Epithelial cell of proximal tubule (primary cell): ENCODE results near the gene COMMD10. TPM values are rescaled to one million over a fixed set of nuclear protein-coding genes. Genes with fewer than 3 reads are reported as not detected.
A peak's percentile ranks its signal among the peaks of the same experiment; 100 is the strongest.

Source experiments
- DNase-seq: peaks from one replicate; pipeline ENCODE4 v3.0.0-alpha.2; 2011; ENCODE audit warnings: low read depth
- H3K4me3 ChIP-seq: 2 replicates; pipeline ENCODE4 v1.5.1; 2011; ENCODE audit warnings: low read depth, mild to moderate bottlenecking, low read length
- total RNA-seq: library from RNA; depleted of rRNA; stranded (reverse); fragments of >200 nt; gene quantifications from 2 replicates; pipeline ENCODE4 v1.2.3, GENCODE V29; 2015
- TF ChIP-seq, protein P1 (sequence below): conservative IDR thresholded peaks from 2 replicates; pipeline ENCODE4 v1.5.1; 2012; ENCODE audit warnings: low read depth, mild to moderate bottlenecking, low read length

The COMMD10 gene
- total RNA-seq, 1 donor from 2014 or later: 32.2 TPM

DNA sequence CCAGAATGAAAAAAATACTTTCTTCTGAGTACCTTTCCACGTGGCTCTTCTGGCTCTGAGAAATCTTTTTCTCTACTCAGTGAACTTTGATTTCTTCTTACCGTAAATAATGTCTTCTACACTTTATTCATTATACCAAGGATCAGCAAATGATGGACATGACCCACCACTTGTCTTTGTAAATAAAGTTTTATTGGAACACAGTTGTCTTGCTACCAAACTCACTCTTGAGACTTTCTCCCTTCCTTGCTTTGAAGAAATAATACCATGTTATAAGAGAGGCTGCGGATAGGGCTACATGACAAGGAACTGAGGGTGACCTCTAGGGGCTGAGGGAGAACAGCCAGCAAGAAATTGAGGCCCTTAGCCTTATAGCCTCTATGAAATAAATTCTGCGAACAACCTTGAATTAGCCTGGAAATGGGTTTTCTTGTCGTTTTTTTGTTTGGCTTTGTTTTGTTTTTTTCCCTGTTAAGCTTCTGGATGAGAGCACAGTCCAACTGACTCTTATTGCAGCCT, 212.5 kb downstream of the COMMD10 start:
- no peak overlapping the region for H3K4me3 ChIP-seq
- no peak for DNase-seq
- TF ChIP-seq, protein P1, sequence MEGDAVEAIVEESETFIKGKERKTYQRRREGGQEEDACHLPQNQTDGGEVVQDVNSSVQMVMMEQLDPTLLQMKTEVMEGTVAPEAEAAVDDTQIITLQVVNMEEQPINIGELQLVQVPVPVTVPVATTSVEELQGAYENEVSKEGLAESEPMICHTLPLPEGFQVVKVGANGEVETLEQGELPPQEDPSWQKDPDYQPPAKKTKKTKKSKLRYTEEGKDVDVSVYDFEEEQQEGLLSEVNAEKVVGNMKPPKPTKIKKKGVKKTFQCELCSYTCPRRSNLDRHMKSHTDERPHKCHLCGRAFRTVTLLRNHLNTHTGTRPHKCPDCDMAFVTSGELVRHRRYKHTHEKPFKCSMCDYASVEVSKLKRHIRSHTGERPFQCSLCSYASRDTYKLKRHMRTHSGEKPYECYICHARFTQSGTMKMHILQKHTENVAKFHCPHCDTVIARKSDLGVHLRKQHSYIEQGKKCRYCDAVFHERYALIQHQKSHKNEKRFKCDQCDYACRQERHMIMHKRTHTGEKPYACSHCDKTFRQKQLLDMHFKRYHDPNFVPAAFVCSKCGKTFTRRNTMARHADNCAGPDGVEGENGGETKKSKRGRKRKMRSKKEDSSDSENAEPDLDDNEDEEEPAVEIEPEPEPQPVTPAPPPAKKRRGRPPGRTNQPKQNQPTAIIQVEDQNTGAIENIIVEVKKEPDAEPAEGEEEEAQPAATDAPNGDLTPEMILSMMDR: no peak

DNA sequence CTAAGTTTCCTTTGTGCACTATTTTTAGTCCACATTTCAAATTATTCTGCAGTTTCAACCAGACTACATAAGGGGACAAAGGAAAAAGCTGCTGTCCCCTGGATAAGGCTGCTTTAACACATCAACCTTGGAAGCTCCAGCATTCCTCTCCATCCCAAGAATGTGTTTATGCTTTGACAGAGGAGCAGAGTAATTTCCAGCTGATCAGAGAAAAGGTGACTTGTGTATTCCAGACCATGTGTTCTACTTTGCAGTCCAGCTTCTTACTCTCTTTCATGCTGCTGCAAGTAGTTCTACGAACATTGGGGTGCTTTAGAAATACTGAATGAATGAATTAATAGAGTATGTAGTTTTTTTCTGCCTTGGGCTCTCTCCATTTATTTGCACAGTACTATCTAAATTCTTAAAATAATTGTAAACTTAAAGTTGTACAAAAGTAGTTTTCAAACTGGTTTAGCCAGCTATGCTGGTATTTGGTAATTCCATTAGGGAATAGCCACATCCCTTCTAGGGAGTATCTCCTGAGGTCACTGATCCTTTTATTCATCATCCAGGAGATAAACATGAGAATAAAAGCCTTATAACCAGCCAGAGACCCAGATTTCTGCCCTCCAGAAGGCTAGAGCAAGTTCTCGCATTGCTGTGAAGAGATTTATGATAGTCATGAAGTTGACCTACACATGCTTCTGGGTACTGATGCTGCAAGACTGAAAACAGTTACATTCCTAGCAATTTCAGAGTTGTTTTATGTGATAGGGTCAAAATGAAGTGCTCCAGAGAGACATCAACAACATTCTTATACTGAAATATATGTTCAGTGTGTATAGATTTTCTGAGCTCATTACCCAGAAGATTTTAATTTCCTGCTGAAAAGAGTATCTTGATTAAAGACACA, 215.2 kb downstream of the COMMD10 start:
- TF ChIP-seq, protein P1: no peak
- no peak overlapping the region for H3K4me3 ChIP-seq
- no peak for DNase-seq

DNA sequence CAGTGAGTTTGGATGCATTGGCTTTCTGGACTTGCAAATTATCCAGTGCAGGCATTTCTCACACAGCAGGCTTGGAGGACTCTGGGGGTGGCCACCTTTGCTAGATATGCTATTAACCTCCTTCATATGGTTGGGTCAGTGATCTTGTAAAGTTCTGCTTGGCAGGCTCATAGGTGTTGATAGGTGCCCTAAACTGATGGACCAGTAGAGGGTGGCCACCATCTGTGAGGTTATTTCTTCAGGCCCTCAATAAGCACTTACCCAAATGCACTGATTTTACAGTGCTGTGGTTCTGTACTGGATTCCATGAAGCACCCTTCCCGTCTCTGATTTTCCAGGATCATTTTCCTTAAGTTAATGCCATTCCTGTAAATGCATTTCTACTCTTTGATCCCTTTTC, 216.3 kb downstream of the COMMD10 start:
- no peak for DNase-seq
- TF ChIP-seq, protein P1: peak; percentile 14
- no peak overlapping the region for H3K4me3 ChIP-seq

DNA sequence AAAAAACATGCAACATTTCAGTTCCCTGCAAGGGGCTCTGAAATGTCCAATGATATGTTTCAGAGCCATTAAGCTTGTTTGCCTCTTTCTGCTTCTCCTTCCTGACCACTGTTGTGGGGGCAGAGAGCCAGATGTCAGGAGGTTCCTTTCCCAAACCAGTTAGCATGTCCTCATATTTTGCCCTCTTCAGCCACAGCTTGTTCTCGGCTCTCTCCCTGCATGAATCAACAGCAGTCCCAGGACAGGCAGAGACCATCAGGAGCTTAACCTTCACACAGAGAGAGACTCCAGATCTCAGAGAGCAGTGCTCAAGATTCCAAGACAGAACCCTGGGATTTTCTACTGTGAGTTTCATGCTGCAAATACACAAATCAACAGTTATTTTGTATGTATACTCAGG, 218.5 kb downstream of the COMMD10 start:
- no peak overlapping the region for H3K4me3 ChIP-seq
- no peak for DNase-seq
- TF ChIP-seq, protein P1: no peak

DNA sequence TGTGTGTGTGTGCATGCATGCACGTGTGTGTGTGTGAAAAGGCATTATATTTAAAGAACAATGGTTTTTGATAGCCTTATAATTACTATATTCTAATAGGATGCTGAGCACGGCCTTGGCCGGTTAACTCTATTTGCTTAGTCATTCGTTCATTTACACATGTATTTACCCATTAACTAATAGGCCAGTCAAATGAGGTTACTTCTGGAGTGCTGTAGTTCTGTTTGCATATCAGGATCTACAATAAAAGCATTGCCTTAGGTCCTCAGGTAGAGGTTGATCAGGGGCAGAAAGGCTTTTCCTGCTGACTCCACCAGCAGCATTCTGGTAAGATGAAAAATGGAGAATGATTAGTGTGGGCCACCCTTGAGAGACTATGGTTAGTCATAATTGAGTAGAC, 219.0 kb downstream of the COMMD10 start:
- no peak overlapping the region for H3K4me3 ChIP-seq
- DNase-seq: peak; percentile 15
- TF ChIP-seq, protein P1: no peak

DNA sequence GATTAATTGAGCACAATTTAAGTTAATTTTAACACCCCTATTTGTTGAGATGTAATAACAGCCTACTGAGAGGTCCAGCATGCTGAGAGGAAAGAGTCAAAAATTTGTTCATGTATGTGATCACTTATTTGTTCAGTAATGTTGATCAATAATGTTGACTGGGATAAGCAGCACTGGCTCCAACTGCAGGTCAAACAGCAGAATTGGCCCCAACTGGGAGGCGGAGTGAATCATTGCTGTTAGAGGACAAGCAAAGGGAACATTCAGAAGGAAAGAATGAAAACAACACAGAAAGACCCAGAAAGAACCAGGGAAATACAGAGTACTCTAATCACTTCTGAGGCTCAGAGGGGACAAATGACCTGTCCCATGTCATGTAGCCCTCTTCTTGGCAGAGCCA, 221.1 kb downstream of the COMMD10 start:
- no peak for DNase-seq
- H3K4me3 ChIP-seq: no peak overlapping the region
- TF ChIP-seq, protein P1: no peak
